Myometrial cell (primary cell): Measurements from ENCODE around the gene NECAB3. TPM values are rescaled to one million over a fixed set of nuclear protein-coding genes. Genes with fewer than 3 reads are reported as not detected.

ENCODE experiments used
- total RNA-seq: library from RNA; depleted of rRNA; stranded (reverse); fragments of >200 nt; gene quantifications from 2 replicates; pipeline ENCODE4 v1.2.3, GENCODE V29; 2015

NECAB3 gene, protein sequence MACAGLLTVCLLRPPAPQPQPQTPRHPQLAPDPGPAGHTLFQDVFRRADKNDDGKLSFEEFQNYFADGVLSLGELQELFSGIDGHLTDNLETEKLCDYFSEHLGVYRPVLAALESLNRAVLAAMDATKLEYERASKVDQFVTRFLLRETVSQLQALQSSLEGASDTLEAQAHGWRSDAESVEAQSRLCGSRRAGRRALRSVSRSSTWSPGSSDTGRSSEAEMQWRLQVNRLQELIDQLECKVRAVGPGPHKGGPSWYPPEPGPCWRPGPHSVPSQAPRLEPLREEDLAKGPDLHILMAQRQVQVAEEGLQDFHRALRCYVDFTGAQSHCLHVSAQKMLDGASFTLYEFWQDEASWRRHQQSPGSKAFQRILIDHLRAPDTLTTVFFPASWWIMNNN
- total RNA-seq: 22.9 and 77.3 TPM in 2 replicates

DNA sequence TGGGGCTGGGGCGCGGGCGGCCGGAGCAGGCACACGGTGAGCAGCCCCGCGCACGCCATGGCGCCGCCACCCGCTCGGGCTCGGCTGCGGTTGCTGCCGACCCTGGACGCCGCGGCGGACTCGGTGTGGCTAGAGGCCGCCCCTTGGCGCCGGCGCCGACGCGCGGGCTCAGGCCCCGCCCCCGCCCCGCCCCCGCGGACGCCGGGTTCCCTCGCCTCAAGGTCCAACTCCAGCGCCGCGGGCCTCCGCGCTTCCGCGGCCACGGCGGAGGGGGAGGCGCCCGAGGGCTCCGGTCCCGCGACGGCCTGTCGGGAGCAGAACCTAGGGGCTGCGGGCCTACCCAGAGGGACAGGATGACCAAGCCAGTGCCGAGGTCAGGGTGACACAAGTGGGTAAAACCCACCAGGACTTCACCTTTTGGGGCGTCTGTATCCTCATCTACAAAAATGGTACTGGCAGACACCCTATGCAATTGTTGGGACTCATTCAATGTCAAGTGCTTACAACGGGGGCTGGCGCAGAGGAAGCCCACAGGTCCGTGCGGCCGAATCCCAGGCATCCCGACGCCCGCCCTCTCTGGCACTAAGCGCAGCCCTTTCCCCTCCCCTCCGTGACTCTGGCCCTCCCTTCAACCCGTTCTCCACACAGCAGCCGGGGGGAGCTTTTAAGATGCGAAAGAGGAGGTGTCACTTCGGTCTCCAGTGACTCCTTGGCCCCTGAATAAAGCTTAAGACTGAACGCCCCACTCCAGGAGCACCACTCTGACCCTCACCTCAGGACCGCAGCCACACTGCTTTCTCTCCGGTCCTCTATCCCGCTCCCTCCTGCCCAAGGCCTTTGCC, at the start of gene NECAB3:
NECAB3 (minus strand) TSS at position 135 of the 842 bp plus-strand sequence; CDS start at position 59, 76 bp downstream.

DNA sequence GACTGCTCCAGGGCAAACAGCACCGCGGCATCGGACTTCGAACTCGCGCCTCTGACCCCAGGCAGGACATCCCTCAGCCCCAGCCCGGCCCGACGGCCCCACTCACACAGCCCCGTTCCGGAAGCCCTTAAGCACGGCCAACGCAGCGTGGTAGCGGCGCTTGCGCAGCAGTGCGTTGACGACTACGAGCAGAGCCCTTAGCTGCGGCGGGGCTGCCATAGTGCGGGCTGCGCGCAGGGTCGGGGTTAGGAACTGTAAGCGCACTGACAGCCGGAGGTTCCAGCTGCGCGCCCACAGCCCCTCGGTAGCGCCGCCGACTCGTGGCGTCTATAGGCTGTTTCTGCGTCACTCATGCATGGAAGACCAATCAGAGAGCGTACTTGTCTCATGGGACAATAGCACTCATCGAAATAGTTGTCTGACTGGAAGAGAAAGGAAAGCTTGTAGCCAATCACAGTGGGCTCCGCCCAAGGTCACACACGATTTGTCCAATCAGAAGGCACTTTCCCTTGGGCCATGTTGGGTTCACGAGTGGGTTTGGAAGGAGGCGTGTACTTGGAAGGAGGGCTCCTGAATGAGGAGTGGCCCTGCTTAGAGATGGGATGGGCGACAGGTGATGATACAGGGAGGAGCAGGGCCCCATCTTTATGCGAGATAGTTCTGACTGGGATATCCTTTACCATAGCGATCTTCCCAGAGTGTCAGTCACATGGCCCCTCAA, 45.9 kb upstream of the NECAB3 start, which contains the start of gene PXMP4:
PXMP4 (minus strand) TSS at position 322 of the 721 bp plus-strand sequence; CDS start at position 219, 103 bp downstream.

DNA sequence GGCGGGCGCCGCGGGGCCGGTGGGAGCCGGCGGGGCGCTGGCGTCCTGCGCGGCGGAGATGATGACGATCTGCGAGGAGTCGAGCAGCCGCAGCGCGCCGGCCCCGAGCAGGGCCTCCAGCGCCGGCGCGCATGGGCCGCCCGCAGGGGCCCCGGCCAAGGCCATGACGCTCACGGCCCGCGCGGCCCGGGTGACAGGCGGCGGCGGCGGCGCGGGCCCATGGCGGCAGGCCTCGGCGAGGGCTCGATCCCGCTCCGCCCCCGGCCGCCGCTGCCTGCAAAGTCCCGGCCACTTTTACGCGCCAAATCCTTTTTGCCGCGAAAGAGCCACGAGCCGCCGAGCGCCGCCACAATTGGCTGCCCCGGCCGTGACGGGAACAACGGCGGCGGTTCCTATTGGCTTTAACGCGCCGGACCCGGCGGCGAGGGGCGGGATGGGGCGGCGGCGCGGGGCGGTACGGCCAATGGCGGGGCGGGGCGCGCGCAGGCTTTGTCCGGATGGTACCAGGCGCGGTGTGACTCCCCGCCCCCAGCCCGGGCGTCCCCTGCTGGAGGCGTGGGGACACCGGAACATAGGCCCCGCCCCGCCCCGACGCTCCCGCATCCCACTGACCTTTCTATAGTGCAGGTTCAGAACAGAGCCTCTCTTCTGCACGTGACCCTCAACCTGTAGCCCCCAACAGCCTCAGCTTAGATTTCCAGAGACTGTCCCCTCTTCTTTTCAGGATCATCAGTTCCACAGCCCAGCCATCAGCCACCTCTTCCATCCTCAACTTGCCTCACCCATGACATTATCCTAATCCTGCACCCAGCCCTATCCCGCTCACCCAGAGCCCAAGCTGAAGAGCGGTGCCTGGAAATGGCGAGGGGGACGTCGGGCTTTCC, 12.1 kb upstream of the NECAB3 start, which contains the start of gene E2F1:
E2F1 (minus strand) TSS at position 286 of the 884 bp plus-strand sequence; CDS start at position 165, 121 bp downstream.

DNA sequence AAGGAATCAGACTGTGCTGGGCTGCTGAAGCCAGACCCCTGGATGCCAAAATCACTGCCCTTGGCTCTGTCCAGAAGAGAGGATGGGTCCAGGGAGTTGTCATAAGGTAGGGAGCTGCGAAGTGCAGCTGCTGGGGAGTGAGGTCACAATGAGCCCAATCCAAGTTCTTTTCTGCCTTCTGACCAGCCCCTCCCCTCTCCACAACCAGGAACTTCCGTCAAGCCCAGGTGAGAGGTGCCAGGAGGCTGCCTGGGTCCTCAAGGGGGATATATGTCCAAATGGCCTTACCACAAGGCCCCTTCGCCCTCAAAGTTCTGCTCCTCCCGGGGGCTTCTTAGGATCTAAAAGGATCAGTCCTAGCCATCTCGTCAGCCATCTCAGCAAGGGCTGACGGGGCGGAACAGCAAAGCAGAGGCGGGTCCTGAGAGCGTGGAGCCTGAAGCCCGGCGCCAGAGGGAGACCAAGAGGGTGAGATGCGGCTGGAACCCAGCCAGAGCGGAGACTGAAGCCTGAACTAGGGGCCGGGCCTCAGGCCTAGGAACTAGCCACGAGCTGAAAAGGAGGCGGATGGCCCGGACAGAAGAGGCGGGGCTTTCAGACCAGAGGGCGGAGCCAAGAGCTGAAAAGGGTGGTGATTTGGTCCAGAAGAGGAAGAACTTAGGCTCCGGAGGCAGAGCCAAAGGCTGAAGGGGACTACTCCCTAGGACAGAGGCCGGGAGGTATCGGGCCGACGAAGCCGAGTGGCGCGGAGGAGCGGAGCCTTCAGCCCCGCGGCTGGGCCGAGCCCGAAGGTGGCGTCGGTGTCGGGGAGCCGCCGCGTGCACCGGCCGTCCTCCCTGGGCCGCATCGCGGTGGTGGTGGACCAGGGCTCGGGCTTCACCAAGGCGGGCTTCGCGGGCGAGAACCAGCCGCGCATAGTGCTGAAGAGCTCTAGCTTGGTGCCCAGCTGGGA, 7.7 kb downstream of the NECAB3 start, which contains the start of gene ACTL10:
ACTL10 (plus strand) TSS at position 651 of the 952 bp plus-strand sequence. CDS start 555 bp downstream, outside the sequence.

DNA sequence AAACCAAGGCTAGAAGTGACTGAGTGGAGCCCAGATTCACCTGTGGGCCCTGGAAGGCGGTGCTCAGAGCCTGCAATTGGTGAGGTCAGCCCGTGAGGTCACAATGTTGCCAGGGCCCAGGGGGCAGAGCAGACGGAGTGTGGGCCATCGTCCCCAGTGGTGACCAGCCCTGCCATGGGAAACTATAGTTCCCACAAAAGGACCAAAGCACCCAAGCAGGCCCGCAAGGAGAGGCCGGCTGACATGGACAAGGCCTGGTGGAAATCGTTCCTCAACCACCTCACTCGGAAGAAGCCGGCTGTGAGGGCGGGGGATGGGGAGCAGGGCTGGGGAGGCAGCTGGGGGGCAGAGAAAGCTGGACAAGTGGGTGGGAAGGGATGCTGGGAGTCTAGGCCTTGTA, 12.1 kb downstream of the NECAB3 start, which contains the start of gene C20orf144:
C20orf144 (plus strand) TSS at position 156 of the 400 bp plus-strand sequence; CDS start at position 175, 19 bp downstream.

Other genes starting within 250 kb of the NECAB3 start
- gene SNTA1, start 230.7 kb downstream of the NECAB3 start, total RNA-seq: 8.9 and 9.7 TPM in 2 replicates
- 2.6 and 3.5 TPM in 2 replicates for gene CBFA2T2, start 184.3 kb downstream of the NECAB3 start, total RNA-seq
- gene C20orf144, start 12.1 kb downstream of the NECAB3 start, total RNA-seq: 0.18 TPM in 1 of 2 replicates, not detected in the other
- 2.3 and 3.2 TPM in 2 replicates for gene ACTL10, start 7.5 kb downstream of the NECAB3 start, total RNA-seq
- gene E2F1, start 12.0 kb upstream of the NECAB3 start, total RNA-seq: 7.4 and 7.5 TPM in 2 replicates
- 6.3 and 9.4 TPM in 2 replicates for gene PXMP4, start 45.9 kb upstream of the NECAB3 start, total RNA-seq
- gene ZNF341, start 57.6 kb upstream of the NECAB3 start, total RNA-seq: 1.1 and 2.9 TPM in 2 replicates
- 41.8 and 43.2 TPM in 2 replicates for gene CHMP4B, start 136.9 kb upstream of the NECAB3 start, total RNA-seq